ENCODE measurements around the gene SRPX. TPM values are rescaled to one million over a fixed set of nuclear protein-coding genes. Genes with fewer than 3 reads are reported as not detected.

Gene SRPX
- total RNA-seq, 4 donors from 2014 or later, result 47.5 to 135 (median 107) TPM

DNA sequence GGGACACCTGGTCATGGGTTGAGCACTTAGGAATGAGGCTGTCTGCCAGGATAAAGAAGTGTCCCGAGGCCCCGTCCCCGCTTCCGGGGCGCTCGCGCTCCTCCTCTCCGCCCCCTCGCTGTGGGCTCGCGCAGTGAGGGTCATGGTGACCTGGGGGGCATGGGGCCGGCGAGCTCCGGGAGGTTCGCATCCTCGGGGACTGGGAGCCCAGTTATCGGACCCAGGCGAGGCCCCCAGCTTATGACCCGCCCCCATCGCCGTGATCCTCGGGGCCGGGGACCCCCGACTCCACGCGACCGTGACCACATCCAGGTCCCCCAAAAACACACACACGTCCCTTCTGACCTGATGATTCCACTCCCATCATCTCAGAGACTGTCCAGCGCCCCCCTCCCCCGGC lies 35.3 kb upstream of the SRPX start:
- intact Hi-C loops (cut with DNase I), result no loop called here
- H3K9me3 ChIP-seq, result no peaks in the 10 kb centered on the region
- no peak overlapping the region for H3K27ac ChIP-seq
- H3K4me1 ChIP-seq, result no peaks in the 10 kb centered on the region
- TF ChIP-seq POLR2A (IDR thresholded peaks at IDR 0.05), result no peak
- WGBS, 2 donors, result 98 to 100% methylated on average over 1 to 8 of the region's 30 CpGs
- no peak for DNase-seq
- H3K4me3 ChIP-seq (replicated peaks in 1 of 3), result no peak overlapping the region
- H3K36me3 ChIP-seq, result no peaks in the 10 kb centered on the region
- H3K27me3 ChIP-seq, result no peaks in the 10 kb centered on the region

- no peak overlapping the region for H3K4me3 ChIP-seq (replicated peaks in 1 of 3)
- intact Hi-C loops (cut with DNase I), result no loop called here
- H3K9me3 ChIP-seq, result no peaks in the 10 kb centered on the region
- no peak overlapping the region for H3K27ac ChIP-seq
- H3K36me3 ChIP-seq, result no peaks in the 10 kb centered on the region
- no peak for DNase-seq
- WGBS, 2 donors, result 73 to 74% methylated on average over 2 of the region's 2 CpGs
- no peaks in the 10 kb centered on the region for H3K4me1 ChIP-seq
- H3K27me3 ChIP-seq, result no peaks in the 10 kb centered on the region
- TF ChIP-seq POLR2A (IDR thresholded peaks at IDR 0.05) (no peak), CTCF (IDR thresholded peaks at IDR 0.05) (no peak)
Observed at GRCh38 chrX:38249965-38250364, 29.3 kb upstream of the SRPX start.

GRCh38 chrX:38247051-38247450 lies 26.4 kb upstream of the SRPX start:
- H3K4me3 ChIP-seq (replicated peaks in 1 of 3), result no peak overlapping the region
- H3K4me1 ChIP-seq, result no peaks in the 10 kb centered on the region
- H3K9me3 ChIP-seq, result no peaks in the 10 kb centered on the region
- no peak for TF ChIP-seq CTCF (IDR thresholded peaks at IDR 0.05)
- no peak for TF ChIP-seq POLR2A (IDR thresholded peaks at IDR 0.05)
- no peak for DNase-seq
- WGBS, 2 donors, result 98 to 100% methylated on average over 2 of the region's 2 CpGs
- no peaks in the 10 kb centered on the region for H3K36me3 ChIP-seq
- no peaks in the 10 kb centered on the region for H3K27me3 ChIP-seq
- intact Hi-C loops (cut with DNase I), result no loop called here
- no peak overlapping the region for H3K27ac ChIP-seq

DNA sequence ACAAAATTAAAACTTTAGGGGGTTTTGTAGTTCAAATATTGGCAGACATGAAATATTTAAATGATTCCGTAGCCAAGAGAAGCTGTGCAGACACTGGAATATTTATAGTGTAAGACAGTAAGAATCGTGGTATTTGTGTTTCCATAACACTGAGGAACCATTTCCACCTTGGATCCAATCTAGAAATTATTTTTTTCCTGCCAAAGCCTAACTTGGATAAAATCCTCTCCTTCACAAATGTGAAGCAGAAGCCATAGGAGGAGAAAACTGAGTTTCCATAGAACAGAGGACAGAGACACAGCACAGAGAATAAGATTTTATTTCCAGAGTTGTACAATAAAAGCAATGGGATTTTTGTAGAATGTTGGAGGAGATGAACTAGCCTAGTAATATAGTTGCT lies 19.9 kb upstream of the SRPX start:
- Histone ChIP-seq H3K4me1 (no peaks in the 10 kb centered on the region), H3K27ac (no peak overlapping the region), H3K4me3 (replicated peaks in 1 of 3) (no peak overlapping the region), H3K27me3 (no peaks in the 10 kb centered on the region), H3K9me3 (no peaks in the 10 kb centered on the region), H3K36me3 (no peaks in the 10 kb centered on the region)
- intact Hi-C loops (cut with DNase I), result no loop called here
- no peak for DNase-seq
- 83 to 89% methylated on average over 2 of the region's 2 CpGs for WGBS, 2 donors
- no peak for TF ChIP-seq POLR2A (IDR thresholded peaks at IDR 0.05)
- no peak for TF ChIP-seq CTCF (IDR thresholded peaks at IDR 0.05)

DNA sequence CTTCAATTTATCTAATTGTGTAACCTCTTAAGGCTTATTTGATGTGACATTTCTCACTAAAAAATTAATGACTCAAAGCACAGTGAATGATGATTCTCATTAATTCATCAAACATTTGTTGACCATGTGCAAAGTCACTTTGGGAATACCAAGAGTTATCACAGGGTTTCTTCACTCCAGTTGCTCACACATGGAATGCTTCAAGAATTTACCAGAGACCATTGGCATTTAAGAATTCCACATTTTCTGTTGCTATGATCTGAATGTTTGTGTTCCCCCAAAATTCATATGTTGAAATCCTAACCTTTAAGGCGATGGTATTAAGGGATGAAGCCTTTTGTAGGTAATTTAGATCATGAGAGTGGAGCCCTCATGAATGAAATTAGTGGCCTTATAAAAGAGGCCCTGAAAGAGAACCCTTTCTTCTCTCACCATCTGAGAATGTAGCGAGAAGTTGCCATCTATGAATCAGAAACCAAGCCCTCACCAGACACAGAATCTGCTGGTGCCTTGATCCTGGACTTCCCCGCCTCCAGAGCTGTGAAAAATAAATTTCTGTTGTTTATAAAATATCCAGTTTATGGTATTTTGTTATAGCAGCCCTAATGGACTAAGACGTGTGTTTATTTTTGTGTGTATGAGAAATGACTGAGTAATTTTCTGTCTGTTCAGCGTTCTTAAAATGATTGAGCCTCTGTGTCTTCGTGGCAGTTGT lies 16.4 kb upstream of the SRPX start:
- H3K4me1 ChIP-seq, result no peaks in the 10 kb centered on the region
- no peak overlapping the region for H3K4me3 ChIP-seq (replicated peaks in 1 of 3)
- H3K36me3 ChIP-seq, result no peaks in the 10 kb centered on the region
- DNase-seq, result no peak
- 91 to 95% methylated on average over 6 of the region's 6 CpGs for WGBS, 2 donors
- H3K27me3 ChIP-seq, result no peaks in the 10 kb centered on the region
- H3K9me3 ChIP-seq, result no peaks in the 10 kb centered on the region
- TF ChIP-seq POLR2A (IDR thresholded peaks at IDR 0.05), result no peak
- no peak for TF ChIP-seq CTCF (IDR thresholded peaks at IDR 0.05)
- no peak overlapping the region for H3K27ac ChIP-seq
- intact Hi-C loops (cut with DNase I), result no loop called here
